Brain pericyte (primary cell): Measurements from ENCODE around the gene GADL1.

Experiments used
- DNase-seq: peaks from one replicate; pipeline ENCODE4 v3.0.0-alpha.2; 2012; ENCODE audit warnings: low read depth, low spot score

The GADL1 gene

DNA sequence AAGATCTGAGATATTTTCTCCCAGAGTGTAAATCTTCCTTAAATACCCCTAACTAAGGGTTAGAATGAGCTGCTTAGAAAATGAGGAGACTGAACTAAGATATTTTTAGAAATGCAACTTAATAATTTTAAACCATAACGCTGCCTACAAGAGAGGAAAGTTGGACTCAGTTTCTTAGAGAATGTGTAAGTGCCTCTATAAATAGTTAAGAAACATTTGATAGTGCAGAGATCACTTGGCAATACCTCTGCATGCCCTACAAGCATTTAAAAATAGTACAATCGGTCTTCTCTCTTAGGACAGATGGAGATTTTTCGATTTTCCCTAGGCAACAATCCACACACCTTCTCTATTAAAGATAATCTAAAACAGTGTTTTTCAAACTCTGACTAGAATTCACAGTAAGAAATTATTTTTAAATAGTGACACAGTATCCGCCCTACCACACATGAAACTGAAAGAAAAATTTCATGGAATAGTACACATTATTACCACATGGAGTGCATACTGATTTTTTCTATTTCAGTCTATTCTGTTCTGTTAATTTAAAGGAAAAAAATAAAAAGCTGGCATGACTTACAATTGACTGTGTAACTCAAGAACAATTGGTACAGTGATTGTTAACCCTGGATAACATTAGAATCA is 83.2 kb downstream of the GADL1 start:
- DNase-seq = no peak

DNA sequence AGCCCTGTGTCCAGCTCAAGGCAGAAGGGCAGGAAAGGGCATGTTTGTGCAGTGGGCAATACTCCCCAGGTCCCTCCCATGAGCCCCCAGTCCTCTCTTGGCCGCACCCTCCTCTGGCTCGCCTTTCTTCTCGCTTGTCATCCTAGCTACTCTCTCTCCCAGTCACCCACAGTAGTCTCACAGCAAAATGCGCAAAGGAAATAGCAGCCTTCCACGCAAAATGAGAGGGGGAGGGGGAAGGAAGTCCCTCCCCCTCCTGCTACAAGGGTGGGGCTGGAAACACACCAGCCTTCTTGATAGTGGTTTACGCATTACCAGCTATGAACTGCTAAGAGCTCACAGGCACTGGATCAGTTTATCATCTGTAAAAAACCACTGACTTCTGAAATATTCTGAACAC is 83.8 kb downstream of the GADL1 start:
- DNase-seq = no peak

DNA sequence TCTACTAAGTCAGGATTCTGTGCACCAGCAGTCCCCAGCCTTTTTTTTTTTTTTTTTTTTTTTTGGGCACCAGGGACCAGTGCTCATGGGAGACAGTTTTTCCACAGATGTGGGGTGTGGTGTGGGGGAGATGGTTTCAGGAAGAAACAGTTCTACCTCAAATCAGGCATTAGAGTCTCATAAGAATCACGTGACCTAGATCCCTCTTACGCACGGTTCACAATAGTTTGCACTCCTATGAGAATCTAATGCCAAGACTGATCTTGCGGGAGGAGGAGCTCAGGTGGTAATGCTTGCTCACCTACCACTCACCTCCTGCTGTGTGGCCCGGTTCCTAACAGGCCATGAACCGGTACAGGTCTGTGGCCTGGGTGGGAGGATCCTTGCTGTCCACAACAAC is 88.8 kb downstream of the GADL1 start:
- no peak for DNase-seq

DNA sequence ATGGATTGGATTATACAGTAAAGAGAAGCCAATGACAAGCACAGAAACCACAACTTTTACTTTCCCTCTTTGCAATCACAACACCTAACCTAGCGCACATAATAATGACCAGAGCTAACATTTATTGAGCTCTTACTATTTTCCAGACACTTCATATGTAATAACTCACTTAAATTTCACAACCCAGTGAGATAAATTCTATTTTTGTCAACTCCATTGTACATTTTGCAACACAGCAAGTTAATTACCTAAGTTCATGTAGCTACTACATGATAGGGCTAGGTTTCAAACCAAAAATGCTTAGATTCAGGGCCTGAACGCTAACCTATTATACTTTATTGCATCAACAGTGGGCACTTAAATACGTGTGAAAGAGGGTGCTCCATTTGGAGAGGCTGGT is 89.5 kb downstream of the GADL1 start:
- DNase-seq = no peak

DNA sequence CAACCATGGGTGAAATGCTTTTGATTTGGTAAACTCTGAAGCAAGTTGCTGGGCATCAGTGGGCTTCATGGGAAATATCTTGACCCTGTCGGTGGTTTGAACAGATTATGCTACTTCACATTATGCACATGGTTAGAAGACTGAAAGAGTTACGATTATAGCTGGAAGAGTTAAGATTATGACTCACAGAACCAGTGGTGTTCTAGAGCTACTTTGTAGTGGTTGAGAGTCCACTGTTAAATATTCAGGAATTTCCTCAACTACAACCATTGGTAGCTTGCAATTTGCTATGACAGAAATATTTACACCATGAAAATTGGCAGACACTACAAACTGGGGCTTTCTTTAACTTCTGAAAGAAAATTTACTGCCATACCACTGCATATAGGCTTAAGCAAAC is 99.3 kb downstream of the GADL1 start:
- DNase-seq = no peak

DNA sequence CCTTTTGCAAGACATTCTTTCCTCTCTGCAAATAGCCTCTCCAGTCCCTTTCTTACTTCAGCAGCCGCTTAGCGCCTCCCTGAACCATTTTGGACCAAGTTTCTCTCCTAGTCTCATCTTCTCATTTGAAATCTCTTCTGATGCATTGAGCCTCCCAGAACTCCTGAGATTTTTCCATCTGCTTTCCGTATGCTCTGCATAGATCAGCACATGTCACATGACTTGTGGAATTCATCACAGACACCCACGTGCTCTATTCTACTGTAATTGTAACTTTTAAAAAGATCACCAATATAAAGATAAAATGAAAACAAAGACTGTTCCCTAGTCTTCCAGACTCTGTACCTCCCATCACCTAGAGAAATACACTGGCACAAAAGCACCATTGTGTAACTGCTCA is 100.7 kb downstream of the GADL1 start:
- DNase-seq = no peak

DNA sequence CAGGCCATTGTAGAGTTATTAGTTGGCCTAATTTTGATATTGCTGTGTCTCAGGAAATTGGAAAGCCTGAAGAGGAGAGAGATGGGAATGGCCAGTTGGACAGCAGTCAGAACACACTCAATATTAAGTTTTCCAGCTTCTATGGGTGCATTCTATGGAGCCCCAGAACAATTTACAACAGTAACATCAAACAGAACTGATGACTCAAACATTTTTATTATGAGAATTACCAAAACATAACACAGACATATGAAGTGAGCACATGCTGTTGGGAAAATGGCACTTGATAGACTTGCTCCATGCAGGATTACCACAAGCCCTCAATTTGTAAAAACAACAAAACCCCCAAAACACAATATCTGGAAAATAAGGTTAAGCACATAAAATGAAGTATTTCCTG is 104.3 kb downstream of the GADL1 start:
- no peak for DNase-seq

DNA sequence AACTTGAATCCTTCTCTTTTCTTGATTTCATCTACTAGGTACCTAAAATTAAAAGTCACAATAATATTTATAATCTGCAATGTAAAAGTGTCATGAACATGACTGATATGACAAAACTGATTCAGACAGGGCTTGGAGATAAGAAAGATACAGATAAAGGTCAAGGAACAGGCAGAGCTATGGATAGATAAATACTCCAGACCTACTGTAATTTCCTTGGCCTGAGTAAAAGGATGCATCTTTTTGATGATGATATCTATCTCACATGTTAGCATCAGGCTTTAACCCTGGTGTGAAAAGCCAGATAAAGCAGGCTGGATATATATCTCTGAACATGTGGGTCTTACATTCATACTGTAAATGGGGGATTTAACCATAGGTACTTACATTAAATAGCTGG is 108.1 kb downstream of the GADL1 start:
- no peak for DNase-seq

DNA sequence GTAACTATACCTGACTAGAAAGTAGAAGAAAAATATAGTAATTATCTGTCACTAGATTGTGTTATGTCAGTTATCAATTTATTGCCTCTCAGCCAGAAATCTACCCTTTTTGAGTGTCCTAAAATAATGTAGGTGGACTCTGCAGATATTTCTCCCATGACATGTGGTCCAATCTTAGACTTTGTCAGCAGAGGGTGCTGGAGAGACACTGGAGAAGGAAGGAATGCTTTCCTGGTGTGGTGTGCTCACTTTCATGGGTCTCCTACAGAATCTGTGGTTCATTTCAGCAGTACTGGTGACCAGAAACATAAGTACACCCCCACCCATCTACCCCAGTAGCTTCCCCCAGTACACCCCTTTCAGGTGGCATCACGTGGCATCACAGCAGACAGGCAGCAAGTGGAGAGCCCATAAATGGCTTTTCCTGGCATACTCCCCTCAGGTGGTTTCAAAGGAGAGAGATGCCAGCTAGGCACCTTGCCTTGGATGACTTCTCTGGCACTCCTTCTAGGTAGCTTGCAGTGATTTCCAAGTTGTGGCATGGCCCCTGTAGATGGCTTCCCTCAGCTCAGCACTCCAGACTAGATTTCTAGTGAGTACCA is 114.7 kb downstream of the GADL1 start:
- DNase-seq = no peak

DNA sequence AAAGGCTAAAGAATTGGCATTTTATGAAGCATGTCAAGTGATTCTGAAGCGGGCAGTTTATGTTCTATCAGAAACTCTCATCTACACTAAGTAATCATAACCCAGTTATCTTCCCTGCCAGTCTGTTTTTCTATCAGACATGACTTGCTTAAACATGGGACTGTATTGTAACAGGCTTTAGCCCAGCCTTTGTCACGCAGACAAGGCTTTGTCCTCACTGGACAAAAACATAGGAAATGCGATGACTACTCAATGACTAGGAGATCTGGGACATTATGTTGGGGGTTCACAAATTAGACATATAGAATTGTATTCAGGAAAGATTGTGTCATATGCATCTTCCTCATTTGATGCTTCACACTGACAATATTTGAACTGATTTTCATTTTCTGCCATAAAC is 115.5 kb downstream of the GADL1 start:
- no peak for DNase-seq

DNA sequence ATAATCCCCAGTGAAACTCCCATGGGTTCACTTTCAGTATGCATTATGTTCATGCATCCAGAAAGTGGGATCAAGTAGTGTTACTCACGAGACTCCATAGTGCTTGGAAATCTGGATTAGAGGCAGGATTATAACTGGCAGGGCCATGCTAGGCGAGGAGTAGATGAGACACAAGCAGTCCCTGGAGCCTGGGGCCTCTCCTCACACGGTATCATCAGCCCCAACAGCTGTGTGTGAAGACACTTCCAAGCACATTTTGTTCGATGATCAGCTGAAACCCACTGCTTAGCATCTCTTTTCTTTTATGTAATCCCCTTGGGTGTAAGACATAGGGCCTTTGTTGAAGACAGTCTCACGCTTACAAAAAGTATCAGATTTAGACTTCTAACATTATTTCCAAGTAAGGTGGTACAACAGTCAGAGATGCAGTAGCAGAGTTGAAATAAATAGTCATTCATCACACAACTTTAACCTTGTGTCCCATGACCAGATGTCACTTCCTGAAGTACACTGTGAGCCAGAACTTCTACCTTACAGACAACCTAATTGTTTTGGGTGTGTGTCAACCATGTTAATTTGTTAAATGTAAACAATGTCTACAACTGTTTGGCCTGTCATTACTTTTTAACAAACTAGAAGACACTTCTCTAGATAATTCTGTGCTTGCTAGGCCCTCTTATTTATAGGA is 116.9 kb downstream of the GADL1 start:
- DNase-seq = no peak

DNA sequence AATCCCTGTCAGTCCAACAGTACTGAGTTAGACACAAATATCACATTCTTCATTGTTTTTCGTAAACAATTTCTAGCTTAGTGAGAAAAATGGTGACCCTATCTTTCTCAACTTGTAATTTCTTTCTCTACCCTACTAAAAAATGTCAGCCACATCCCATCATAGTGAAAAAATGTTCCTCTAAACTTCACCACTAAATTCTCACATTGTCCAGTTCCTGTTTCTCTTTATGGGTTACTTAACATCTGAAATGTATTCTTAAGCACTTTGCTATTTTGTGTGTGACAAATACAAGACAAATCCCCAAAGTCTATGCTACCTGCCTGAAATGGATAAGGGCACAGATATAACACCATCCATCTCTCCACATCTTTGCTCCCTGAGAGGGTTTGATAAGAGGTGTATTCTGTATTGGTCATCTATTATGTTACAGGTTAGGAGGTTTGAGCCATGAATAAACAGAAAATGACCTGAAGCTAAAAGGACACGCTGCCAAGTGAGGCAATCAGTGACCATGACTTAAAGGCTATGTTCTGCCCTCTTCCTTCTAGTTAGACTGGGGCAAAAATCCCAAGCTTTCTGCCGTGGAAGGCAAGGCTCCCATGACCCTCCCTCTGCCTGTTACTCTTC is 118.2 kb downstream of the GADL1 start:
- DNase-seq = no peak

DNA sequence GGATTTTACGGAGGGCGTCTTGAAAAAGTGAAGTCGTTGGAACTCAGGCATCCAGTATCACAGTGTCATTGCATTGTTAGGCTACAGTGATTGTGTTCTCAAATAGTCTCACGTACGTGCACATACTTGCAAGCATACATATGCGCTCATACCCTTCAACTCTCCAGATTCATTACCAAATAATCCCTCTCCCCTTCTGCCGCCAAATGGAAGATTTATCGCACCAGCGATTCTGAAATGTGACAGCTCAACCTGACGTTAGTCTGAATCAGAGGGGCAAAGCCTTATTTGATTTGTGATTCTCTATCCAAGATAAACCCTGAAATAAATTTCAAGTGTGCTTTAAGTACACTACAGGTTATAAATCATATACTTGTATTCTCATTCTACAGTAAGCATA is 119.4 kb downstream of the GADL1 start:
- no peak for DNase-seq

DNA sequence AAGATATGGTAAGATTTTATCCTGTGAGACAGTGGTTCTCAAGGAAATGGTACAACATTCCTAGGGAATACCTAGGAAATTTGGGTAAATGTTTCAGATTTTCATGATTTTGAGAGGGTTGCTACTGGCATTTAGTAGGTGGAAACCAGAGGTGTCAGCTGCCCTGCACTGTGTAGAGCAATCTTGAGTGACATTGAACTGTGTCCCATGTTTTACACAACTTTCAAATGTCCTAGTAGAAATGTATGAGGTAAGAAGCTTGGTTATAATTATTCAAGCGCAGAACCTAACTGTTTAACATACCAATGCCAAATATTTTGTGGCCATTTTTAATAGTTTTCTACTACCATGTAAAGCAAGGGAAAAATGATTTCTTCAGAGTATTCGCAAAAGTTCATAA is 120.4 kb downstream of the GADL1 start:
- DNase-seq = no peak

DNA sequence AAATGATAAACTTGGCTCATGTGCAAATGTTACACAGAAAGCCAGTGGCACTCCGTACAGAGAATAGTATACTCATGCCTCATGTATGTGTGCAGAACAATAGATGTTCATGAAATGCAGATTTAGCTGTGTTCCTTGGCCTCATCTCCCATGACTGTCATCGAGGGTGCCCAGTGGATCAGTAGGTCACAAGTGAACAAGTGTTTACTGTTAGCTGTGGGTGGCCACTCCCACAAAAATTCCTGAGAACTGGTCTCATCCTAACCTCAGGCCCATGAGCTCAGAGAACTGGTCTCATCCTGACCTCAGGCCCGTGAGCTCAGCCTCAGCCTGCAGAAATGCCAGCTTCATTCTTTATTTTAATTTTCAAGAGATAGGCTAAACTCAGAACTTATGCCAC is 124.1 kb downstream of the GADL1 start:
- DNase-seq = no peak

DNA sequence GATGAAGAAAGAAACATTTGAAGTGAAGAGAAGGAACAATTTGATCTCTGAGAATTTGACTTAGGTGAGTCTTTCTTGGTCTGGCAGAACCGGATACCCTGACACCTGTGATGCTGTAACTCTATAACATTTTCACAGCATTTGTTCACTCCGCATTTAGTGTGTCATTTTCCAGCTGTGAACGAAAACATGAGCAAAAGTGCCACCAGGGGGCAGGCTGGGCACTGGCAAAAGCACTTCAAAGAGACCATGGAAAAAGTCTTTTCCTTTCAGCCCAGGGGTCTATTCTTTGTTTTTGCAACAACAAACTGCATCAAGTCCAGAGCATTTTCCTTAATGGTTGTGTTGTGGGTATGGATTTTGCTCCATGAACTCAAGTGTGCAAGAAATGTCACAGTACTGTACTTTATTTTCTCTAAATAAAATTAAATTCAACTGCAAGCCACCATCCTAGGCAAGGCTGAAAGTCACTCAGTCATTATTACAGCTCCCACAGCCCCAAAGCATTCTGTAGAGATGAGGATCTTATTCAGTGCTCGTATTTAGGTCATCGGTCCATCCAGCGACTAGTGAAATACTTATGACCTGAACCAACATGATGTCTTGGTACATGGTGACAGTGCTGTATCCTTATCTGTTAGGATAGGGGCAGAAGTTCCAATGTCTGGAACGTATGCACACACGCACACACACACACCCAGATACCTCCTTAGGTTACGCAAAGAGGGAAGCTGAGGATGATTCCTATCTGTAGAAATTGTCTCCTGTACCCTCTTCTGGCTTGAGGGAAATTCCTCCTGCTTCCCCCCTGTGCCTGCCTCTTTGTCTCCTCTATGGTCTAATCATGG is 125.5 kb downstream of the GADL1 start:
- no peak for DNase-seq

DNA sequence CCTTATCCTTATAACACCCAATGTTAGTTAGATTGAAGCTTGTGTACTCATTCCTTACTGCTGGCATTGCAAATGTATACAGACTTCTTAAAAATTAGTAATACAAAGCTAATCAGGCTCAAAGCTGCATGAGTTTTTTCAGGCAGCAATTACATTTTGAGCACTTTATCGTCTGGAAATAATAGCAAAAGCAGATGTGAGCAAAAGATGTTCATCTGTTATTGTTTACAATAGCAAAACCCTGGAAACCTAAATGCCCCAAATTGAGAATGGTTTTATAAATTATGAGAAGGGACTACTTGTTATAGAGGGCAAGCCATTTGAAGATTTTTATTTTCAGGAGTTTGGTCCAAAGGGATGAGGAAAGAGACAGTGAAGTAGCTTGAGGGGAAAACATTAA is 126.4 kb downstream of the GADL1 start:
- no peak for DNase-seq

DNA sequence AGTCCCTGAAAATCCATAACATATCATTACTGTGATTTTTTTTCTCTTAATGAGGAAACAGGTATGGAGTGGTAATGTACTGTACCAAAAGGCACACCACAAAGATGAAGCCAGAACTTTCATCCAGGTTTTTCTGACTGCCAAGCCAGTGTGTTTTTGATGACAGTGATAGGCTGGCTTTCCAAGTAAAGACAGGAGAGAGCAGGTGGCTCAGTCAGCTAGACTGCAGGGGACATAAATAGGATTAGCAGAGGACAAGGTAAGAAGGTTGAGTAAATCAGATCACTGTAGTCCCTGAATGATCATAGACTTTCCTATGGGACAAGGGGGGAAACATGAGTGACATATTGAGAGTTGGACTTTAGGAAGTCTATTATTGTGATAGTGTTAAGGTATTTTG is 127.9 kb downstream of the GADL1 start:
- DNase-seq = no peak

DNA sequence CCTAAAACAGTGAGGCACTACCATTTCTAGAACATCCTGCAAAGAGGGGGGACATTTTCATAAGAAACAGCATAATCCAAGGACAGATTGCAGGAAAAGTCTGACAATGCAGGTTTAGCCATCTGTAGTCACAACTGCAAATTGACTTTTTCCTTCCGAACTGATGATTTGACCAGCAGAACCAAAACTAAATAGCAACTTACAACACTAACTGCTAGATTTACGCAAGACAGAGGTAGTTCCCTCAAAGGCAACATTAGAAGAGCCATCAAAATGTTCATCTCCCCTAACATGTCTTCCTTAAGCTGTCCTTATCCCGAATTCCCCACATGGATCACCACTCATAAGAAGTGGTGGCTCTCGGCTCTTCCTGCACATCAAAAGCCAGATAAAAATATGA is 129.6 kb downstream of the GADL1 start:
- no peak for DNase-seq

DNA sequence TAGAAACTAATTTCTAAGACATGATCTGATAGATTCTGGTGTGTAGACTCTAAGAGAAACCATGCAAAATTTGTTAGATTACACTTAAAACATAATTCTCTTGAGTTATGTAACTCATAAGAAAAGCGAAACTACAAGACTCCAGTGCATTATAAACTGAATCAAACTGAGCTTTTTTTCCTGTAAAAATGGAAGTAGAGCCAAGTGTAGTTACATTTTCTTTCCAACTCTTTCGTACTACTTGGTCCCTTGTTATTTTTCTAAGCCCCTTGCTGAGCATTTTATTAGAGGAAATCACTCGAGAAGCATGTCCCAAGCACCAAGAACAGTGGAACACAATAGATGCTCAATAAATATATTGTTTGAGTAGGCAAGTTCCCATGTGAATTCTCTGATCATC is 130.2 kb downstream of the GADL1 start:
- DNase-seq = no peak

DNA sequence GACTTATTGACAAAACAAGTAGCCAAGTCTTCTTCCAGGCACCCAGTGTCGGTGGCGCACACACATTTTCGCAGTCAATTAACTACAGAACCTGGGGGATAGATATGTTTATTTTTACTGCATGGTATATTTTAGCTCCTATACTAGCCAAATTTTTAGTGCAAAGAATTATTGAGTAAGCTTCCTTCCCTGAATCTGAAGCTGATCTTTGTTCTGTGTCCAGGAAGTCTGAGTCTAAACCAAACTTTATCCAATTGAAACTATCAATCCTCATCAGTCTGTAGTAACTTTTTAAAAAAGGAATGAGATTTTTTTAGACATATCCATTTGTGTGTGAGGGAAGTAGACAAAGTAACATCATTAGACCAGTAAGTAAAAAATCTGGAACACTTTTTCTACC is 133.1 kb downstream of the GADL1 start:
- no peak for DNase-seq

DNA sequence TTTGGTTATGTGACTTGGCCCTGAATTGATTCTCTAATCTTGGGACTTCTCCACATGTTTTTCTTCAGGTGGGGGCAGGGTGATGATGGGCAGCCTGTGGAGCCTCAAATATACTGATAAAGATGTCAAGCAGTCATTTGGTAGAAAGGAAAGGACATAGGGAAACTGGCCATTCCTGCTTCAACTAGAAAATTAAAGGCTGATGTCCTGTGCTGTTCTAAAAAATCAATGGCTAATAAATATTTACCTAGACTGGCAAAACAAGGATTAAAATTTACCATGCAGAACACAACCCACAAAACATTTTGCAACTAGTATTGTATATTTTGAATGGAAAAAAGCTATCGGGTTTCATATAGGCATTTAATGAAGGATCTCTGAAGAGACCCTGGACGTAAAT is 133.7 kb downstream of the GADL1 start:
- DNase-seq = no peak
